PC-3 (cell line): ENCODE data around the gene GRK7. TPM values are rescaled to one million over a fixed set of nuclear protein-coding genes. Genes with fewer than 3 reads are reported as not detected.
A peak's percentile ranks its signal among the peaks of the same experiment; 100 is the strongest.

ENCODE experiments used
- ATAC-seq: fragments of 200-7000 bp; cut with Tn5 transposase; 2 replicates; pipeline ENCODE4 v1.9.1; 2020; ENCODE audit warnings: mild to moderate bottlenecking, moderate library complexity
- BruUV-seq: library from RNA; stranded (reverse); fragments of 400-500 nt; replicated peaks from 2 replicates; lab custom pipeline; 2021; lab: Mats Ljungman, UMichigan
- CTCF ChIA-PET: fragments of 300-600 bp; sonication (Branson Sonifier 250); formaldehyde crosslinking; loops from one replicate; lab custom pipeline; 2022; ENCODE audit warnings: antibody characterized with exemption; lab: Charles Lee
- POLR2A ChIA-PET: fragments of 300-600 bp; sonication (Branson Sonifier 250); formaldehyde crosslinking; loops from one replicate; lab custom pipeline; 2022; ENCODE audit warnings: antibody characterized with exemption; ENCODE audit not compliant: unreplicated experiment; lab: Charles Lee
- DNase-seq: peaks from one replicate; pipeline ENCODE4 v3.0.0-alpha.2; 2015
- H2AFZ ChIP-seq: fragments of 300-600 bp; sonication (generic); 2 replicates; pipeline ENCODE4 v1.6.0; 2016; ENCODE audit warnings: antibody characterized with exemption, low read length
- H3F3A ChIP-seq: fragments of 300-600 bp; sonication (generic); one replicate; pipeline ENCODE4 v1.6.0; 2017; ENCODE audit warnings: antibody characterized with exemption, low read length, control low read depth, mild to moderate bottlenecking; ENCODE audit not compliant: unreplicated experiment
- H3K27ac ChIP-seq: fragments of 300-600 bp; sonication (generic); 2 replicates; pipeline ENCODE4 v1.5.1; 2016; ENCODE audit warnings: mild to moderate bottlenecking, low read length
- H3K27me3 ChIP-seq: fragments of 300-600 bp; sonication (generic); 2 replicates; pipeline ENCODE4 v1.6.1; 2016; ENCODE audit warnings: low read length, mixed read lengths
- H3K36me3 ChIP-seq: fragments of 300-600 bp; sonication (generic); 2 replicates; pipeline ENCODE4 v1.6.1; 2016; ENCODE audit warnings: low read depth, mixed run types, low read length, mixed read lengths
- H3K4me1 ChIP-seq: fragments of 300-600 bp; sonication (generic); 2 replicates; pipeline ENCODE4 v1.5.1; 2016; ENCODE audit warnings: low read length; ENCODE audit not compliant: insufficient read depth
- H3K4me2 ChIP-seq: fragments of 300-600 bp; sonication (generic); 2 replicates; pipeline ENCODE4 v1.6.0; 2016; ENCODE audit warnings: low read length
- H3K4me3 ChIP-seq: fragments of 300-600 bp; sonication (generic); 2 replicates; pipeline ENCODE4 v1.5.1; 2016; ENCODE audit warnings: mild to moderate bottlenecking, low read length, mixed read lengths
- H3K79me2 ChIP-seq: fragments of 300-600 bp; sonication (generic); 2 replicates; pipeline ENCODE4 v1.6.1; 2017; ENCODE audit warnings: low read length, mixed read lengths
- H3K9ac ChIP-seq: fragments of 300-600 bp; sonication (generic); 2 replicates; pipeline ENCODE4 v1.6.0; 2016; ENCODE audit warnings: mild to moderate bottlenecking, low read length
- H3K9me2 ChIP-seq: fragments of 300-600 bp; sonication (generic); replicated peaks from 2 replicates; pipeline ENCODE4 v1.6.1; 2016; ENCODE audit warnings: mixed run types, low read length, mixed read lengths
- H3K9me3 ChIP-seq: fragments of 300-600 bp; sonication (generic); 2 replicates; pipeline ENCODE4 v1.6.1; 2016; ENCODE audit warnings: low read length, mixed read lengths
- H4K20me1 ChIP-seq: fragments of 300-600 bp; sonication (generic); 2 replicates; pipeline ENCODE4 v1.6.1; 2016; ENCODE audit warnings: low read length, mixed read lengths
- CTCF ChIP-seq: fragments of 300-600 bp; sonication (generic); conservative IDR thresholded peaks from 2 replicates; pipeline ENCODE4 v1.5.1; 2017; ENCODE audit warnings: antibody characterized with exemption, low read depth, mild to moderate bottlenecking, low read length
- EZH2 ChIP-seq: fragments of 300-600 bp; sonication (generic); IDR thresholded peaks from one replicate; pipeline ENCODE4 v1.6.1; 2017; ENCODE audit warnings: antibody characterized with exemption, mild to moderate bottlenecking, low read length; ENCODE audit not compliant: unreplicated experiment
- EZH2phosphoT487 ChIP-seq: fragments of 300-600 bp; sonication (generic); IDR thresholded peaks from 2 replicates; pipeline ENCODE4 v1.6.1; 2018; ENCODE audit warnings: mild to moderate bottlenecking, antibody characterized with exemption, low read length, borderline replicate concordance
- intact Hi-C: fragments of 100-400 bp; cut with micrococcal nuclease; formaldehyde crosslinking; loops from 2 replicates; pipeline ENCODE4 v1.9.0; 2023
- total RNA-seq: library from RNA; depleted of rRNA; stranded (reverse); fragments of >200 nt; gene quantifications from 2 replicates; pipeline ENCODE4 v1.2.3, GENCODE V29; 2014

GRK7 gene
- total RNA-seq, 1 experiment from 2014 or later, result not detected

- peaks cover 19% of the 10 kb centered on the region for H3K4me1 ChIP-seq
- no peak for TF ChIP-seq EZH2phosphoT487
- no peak for TF ChIP-seq CTCF
- TF ChIP-seq EZH2, result no peak
- intact Hi-C loops, result no loop called here
- POLR2A ChIA-PET, result no interaction called here
- H3K9me2 ChIP-seq, result no peaks in the 10 kb centered on the region
- H3K79me2 ChIP-seq, result peaks cover 40% of the 10 kb centered on the region
- H3F3A ChIP-seq, result no peaks in the 10 kb centered on the region
- no peak overlapping the region for H3K4me2 ChIP-seq
- no peaks in the 10 kb centered on the region for H3K27me3 ChIP-seq
- no peaks in the 10 kb centered on the region for H3K36me3 ChIP-seq
- H3K4me3 ChIP-seq, result no peak overlapping the region
- ATAC-seq (no peak), DNase-seq (no peak)
- peak overlapping the region; percentile 30; the same call in 1 of the 2 replicates for H2AFZ ChIP-seq
- peaks cover 5% of the 10 kb centered on the region; the same call in 1 of the 2 replicates for H4K20me1 ChIP-seq
- no peak overlapping the region for H3K27ac ChIP-seq
- H3K9ac ChIP-seq, result no peak overlapping the region
- no peaks in the 10 kb centered on the region for H3K9me3 ChIP-seq
- BruUV-seq, result no TSS peak
- CTCF ChIA-PET, result no interaction called here
These were observed 26.1 kb upstream of the GRK7 start for GRCh38 chr3:141737093-141737492.

DNA sequence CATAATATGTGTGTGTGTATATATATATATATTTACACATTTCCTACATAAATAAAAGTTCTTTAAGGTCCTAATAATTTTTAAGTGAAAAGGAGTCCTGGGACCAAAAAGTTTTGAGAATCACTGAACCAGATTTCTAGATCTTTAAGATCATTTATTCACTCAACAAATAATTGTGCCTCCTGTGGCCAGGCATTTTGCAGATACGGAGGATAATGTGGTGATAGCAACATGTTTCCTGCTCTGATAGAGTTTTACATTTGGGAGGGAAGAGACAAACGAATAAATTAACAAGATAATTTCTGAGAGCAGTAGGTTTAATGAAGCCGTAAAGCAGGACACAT lies 25.6 kb upstream of the GRK7 start:
- CTCF ChIA-PET, result no interaction called here
- POLR2A ChIA-PET, result no interaction called here
- H3K27me3 ChIP-seq, result no peaks in the 10 kb centered on the region
- peak overlapping the region; percentile 99 for H2AFZ ChIP-seq
- TSS peak; percentile 46 for BruUV-seq
- H3F3A ChIP-seq, result no peaks in the 10 kb centered on the region
- no peaks in the 10 kb centered on the region for H3K9me2 ChIP-seq
- peak overlapping the region; percentile 89 for H3K4me2 ChIP-seq
- peaks cover 5% of the 10 kb centered on the region; the same call in 1 of the 2 replicates for H4K20me1 ChIP-seq
- intact Hi-C loops, result loop anchor here (1.0 to 2.0 kb wide), 5 partner anchors 138 to 427 kb away; no protein-coding TSS in a partner anchor
- no peak for DNase-seq
- H3K4me1 ChIP-seq, result peaks cover 19% of the 10 kb centered on the region
- H3K36me3 ChIP-seq, result 0 out of 2 replicates have a peak, but pooled peaks cover 2% of the 10 kb centered on the region
- no peak for ATAC-seq
- H3K4me3 ChIP-seq, result peak overlapping the region; percentile 95
- H3K9me3 ChIP-seq, result no peaks in the 10 kb centered on the region
- peak overlapping the region; percentile 96 for H3K9ac ChIP-seq
- H3K79me2 ChIP-seq, result peaks cover 45% of the 10 kb centered on the region
- peak overlapping the region; percentile 25; the same call in 1 of the 2 replicates for H3K27ac ChIP-seq
- TF ChIP-seq EZH2 (no peak), EZH2phosphoT487 (no peak), CTCF (no peak)
